HG03175 (cell line): ENCODE data around the gene NFE2L1.

Experiments used
- ATAC-seq: cut with Tn5 transposase; IDR thresholded peaks from one replicate; pipeline ENCODE4 v1.9.1; 2021; ENCODE audit warnings: mild to moderate bottlenecking, moderate library complexity; ENCODE audit not compliant: unreplicated experiment

The NFE2L1 gene

GRCh38 chr17:48106802-48107136, 58.6 kb downstream of the NFE2L1 start:
- no peak for ATAC-seq

GRCh38 chr17:48107137-48108055, 59.2 kb downstream of the NFE2L1 start, which contains the start of gene SNX11:
Gene SNX11, plus strand, starts transcription at chr17:48107766. Its CDS starts 4,278 bp downstream, at chr17:48112044.
- peak; percentile 81 for ATAC-seq

- no peak for ATAC-seq
These were observed 62.6 kb downstream of the NFE2L1 start for GRCh38 chr17:48110761-48111160.
